H1 (cell line): ENCODE measurements around the gene HADH.

Experiments
- CBX5 ChIP-seq: fragments of 300-800, 300-1000 bp; sonication (generic); IDR thresholded peaks from 2 replicates; pipeline ENCODE4 v1.7.1; 2016; ENCODE audit warnings: antibody characterized with exemption, low read length, low read depth
- CEBPB ChIP-seq: IDR thresholded peaks from 2 replicates; pipeline ENCODE4 v1.6.1; 2012; ENCODE audit warnings: low read depth, low read length
- EZH2 ChIP-seq: fragments of 200-600 bp; sonication (generic); IDR thresholded peaks from 2 replicates; pipeline ENCODE4 v1.7.1; 2012; ENCODE audit warnings: low read depth, mild to moderate bottlenecking, moderate library complexity, low read length, inconsistent platforms; ENCODE audit not compliant: severe bottlenecking
- JUND ChIP-seq: IDR thresholded peaks from 2 replicates; pipeline ENCODE4 v1.6.1; 2011; ENCODE audit warnings: mild to moderate bottlenecking, improper control_type of control experiment, low read length
- KDM5A ChIP-seq: fragments of 200-600 bp; IDR thresholded peaks from 2 replicates; pipeline ENCODE4 v1.7.1; 2012; ENCODE audit warnings: mild to moderate bottlenecking, low read length, inconsistent platforms, mixed read lengths
- POLR2A ChIP-seq, 2 experiments: IDR thresholded peaks; 1 replicate in 1 of 2; 2 replicates in 1 of 2; pipeline ENCODE4 v1.6.1; 2011; ENCODE audit warnings: low read depth in 2 of 2, low read length in 2 of 2, mild to moderate bottlenecking in 2 of 2; ENCODE audit errors: control extremely low read depth in 1 of 2
- TAF1 ChIP-seq: IDR thresholded peaks from 2 replicates; pipeline ENCODE4 v1.6.1; 2011; ENCODE audit warnings: mild to moderate bottlenecking, low read depth, low read length
- TBP ChIP-seq: IDR thresholded peaks from 2 replicates; pipeline ENCODE4 v1.6.1; 2011; ENCODE audit warnings: low read depth, low read length, improper control_type of control experiment
- USF2 ChIP-seq: IDR thresholded peaks from 2 replicates; pipeline ENCODE4 v1.6.1; 2011; ENCODE audit warnings: low read length, improper control_type of control experiment
- TF ChIP-seq, protein P1 (sequence below), 3 experiments: IDR thresholded peaks; 1 replicate in 2 of 3; 2 replicates in 1 of 3; pipeline versions ENCODE4 v1.5.1 to v1.6.1; 2011; ENCODE audit warnings: low read length in 3 of 3, mild to moderate bottlenecking in 3 of 3, inconsistent platforms in 2 of 3, low read depth in 1 of 3, moderate library complexity in 1 of 3; ENCODE audit not compliant: insufficient read depth in 1 of 3; ENCODE audit errors: control extremely low read depth in 1 of 3

GRCh38 chr4:107987916-107988762 is 1.6 kb upstream of the HADH start:
- TF ChIP-seq TAF1 = no peak
- TF ChIP-seq CBX5 = no peak
- peak; percentile 38; the same call in 1 of the 2 replicates for TF ChIP-seq TBP
- TF ChIP-seq POLR2A (IDR thresholded peaks at IDR 0.05; ENCODE audit: control extremely low read depth in 1 of 2, low read depth in 2 of 2, low read length in 2 of 2) = no peak
- TF ChIP-seq JUND = no peak
- TF ChIP-seq USF2 = no peak
- no peak for TF ChIP-seq EZH2
- TF ChIP-seq, protein P1, sequence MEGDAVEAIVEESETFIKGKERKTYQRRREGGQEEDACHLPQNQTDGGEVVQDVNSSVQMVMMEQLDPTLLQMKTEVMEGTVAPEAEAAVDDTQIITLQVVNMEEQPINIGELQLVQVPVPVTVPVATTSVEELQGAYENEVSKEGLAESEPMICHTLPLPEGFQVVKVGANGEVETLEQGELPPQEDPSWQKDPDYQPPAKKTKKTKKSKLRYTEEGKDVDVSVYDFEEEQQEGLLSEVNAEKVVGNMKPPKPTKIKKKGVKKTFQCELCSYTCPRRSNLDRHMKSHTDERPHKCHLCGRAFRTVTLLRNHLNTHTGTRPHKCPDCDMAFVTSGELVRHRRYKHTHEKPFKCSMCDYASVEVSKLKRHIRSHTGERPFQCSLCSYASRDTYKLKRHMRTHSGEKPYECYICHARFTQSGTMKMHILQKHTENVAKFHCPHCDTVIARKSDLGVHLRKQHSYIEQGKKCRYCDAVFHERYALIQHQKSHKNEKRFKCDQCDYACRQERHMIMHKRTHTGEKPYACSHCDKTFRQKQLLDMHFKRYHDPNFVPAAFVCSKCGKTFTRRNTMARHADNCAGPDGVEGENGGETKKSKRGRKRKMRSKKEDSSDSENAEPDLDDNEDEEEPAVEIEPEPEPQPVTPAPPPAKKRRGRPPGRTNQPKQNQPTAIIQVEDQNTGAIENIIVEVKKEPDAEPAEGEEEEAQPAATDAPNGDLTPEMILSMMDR (IDR thresholded peaks at IDR 0.05; ENCODE audit: control extremely low read depth in 1 of 3, insufficient read depth in 1 of 3, low read depth in 1 of 3, low read length in 3 of 3) = no peak
- TF ChIP-seq KDM5A = no peak
- TF ChIP-seq CEBPB = no peak
